Liver (tissue), 9 donors: ENCODE results near the gene DNAJC5. TPM values are rescaled to one million over a fixed set of nuclear protein-coding genes. Genes with fewer than 3 reads are reported as not detected.
A peak's percentile ranks its signal among the peaks of the same experiment; 100 is the strongest.
"Not testable (repeated sequence)": the region's sequence is repeated elsewhere in the genome, so short reads cannot be mapped to it uniquely, and the experiment has no call there.

Experiments used
- DNase-seq: peaks from one replicate; pipeline ENCODE4 v3.0.0-alpha.2; 2017; ENCODE audit warnings: low spot score
- H3K27ac ChIP-seq, 2 donors: one replicate each; pipeline ENCODE4 v1.7.0; 2013; ENCODE audit warnings: inconsistent platforms in 2 of 2, low read length in 2 of 2, control low read depth in 1 of 2, low read depth in 1 of 2, mild to moderate bottlenecking in 1 of 2
- H3K27me3 ChIP-seq, 4 donors: one replicate each; pipeline versions ENCODE4 v1.6.1 to v1.7.0; 2013; ENCODE audit warnings: low read length in 3 of 4, inconsistent platforms in 1 of 4, mild to moderate bottlenecking in 1 of 4, moderate library complexity in 1 of 4; ENCODE audit not compliant: control insufficient read depth in 4 of 4, insufficient read depth in 4 of 4
- H3K36me3 ChIP-seq, 4 donors: one replicate each; pipeline versions ENCODE4 v1.6.1 to v1.7.0; 2013; ENCODE audit warnings: low read length in 3 of 4, mild to moderate bottlenecking in 3 of 4, low read depth in 1 of 4, moderate library complexity in 1 of 4; ENCODE audit not compliant: control insufficient read depth in 4 of 4, insufficient read depth in 3 of 4
- H3K4me1 ChIP-seq, 4 donors: one replicate each; pipeline versions ENCODE4 v1.6.1 to v1.7.0; 2013; ENCODE audit warnings: low read length in 3 of 4, mild to moderate bottlenecking in 3 of 4, moderate library complexity in 1 of 4; ENCODE audit not compliant: control insufficient read depth in 4 of 4, insufficient read depth in 4 of 4
- H3K4me3 ChIP-seq, 3 donors: one replicate each; pipeline versions ENCODE4 v1.6.1 to v1.7.0; 2013; ENCODE audit warnings: low read length in 3 of 3, control low read depth in 1 of 3, low read depth in 1 of 3, mild to moderate bottlenecking in 1 of 3
- H3K9ac ChIP-seq, 2 donors: one replicate each; pipeline ENCODE4 v1.7.0; 2013; ENCODE audit warnings: low read length in 2 of 2, mild to moderate bottlenecking in 2 of 2, moderate library complexity in 2 of 2, control low read depth in 1 of 2, low read depth in 1 of 2
- H3K9me3 ChIP-seq, 4 donors: one replicate each; pipeline versions ENCODE4 v1.6.1 to v1.7.0; 2013; ENCODE audit warnings: low read length in 3 of 4; ENCODE audit not compliant: control insufficient read depth in 4 of 4
- CTCF ChIP-seq: fragments of 150-350 bp; IDR thresholded peaks from 2 replicates; pipeline ENCODE4 v1.5.1; 2017; ENCODE audit warnings: improper control_type of control experiment, low read depth, low read length; ENCODE audit not compliant: missing input control
- EGR1 ChIP-seq, 2 donors: IDR thresholded peaks; 2 replicates each; pipeline ENCODE4 v1.6.1; 2016 to 2018; ENCODE audit warnings: antibody characterized with exemption in 2 of 2, low read depth in 2 of 2
- FOXA1 ChIP-seq: IDR thresholded peaks from 2 replicates; pipeline ENCODE4 v1.6.1; 2016; ENCODE audit warnings: antibody characterized with exemption
- FOXA2 ChIP-seq: IDR thresholded peaks from 2 replicates; pipeline ENCODE4 v1.6.1; 2016; ENCODE audit warnings: antibody characterized with exemption
- GABPA ChIP-seq, 2 donors: IDR thresholded peaks in 1 of 2; conservative IDR thresholded peaks in 1 of 2; 2 replicates each; pipeline ENCODE4 v1.6.1; 2016; ENCODE audit warnings: antibody characterized with exemption in 2 of 2, mild to moderate bottlenecking in 1 of 2, moderate library complexity in 1 of 2
- HNF4A ChIP-seq, 2 donors: conservative IDR thresholded peaks; 2 replicates each; pipeline ENCODE4 v1.6.1; 2016; ENCODE audit warnings: antibody characterized with exemption in 2 of 2, mild to moderate bottlenecking in 2 of 2
- HNF4G ChIP-seq: IDR thresholded peaks from 2 replicates; pipeline ENCODE4 v1.6.1; 2016; ENCODE audit warnings: antibody characterized with exemption
- JUND ChIP-seq, 2 donors: IDR thresholded peaks; 2 replicates each; pipeline ENCODE4 v1.6.1; 2016; ENCODE audit warnings: antibody characterized with exemption in 2 of 2
- MAX ChIP-seq: IDR thresholded peaks from 2 replicates; pipeline ENCODE4 v1.6.1; 2016; ENCODE audit warnings: antibody characterized with exemption
- NR2F2 ChIP-seq: IDR thresholded peaks from 2 replicates; pipeline ENCODE4 v1.6.1; 2016; ENCODE audit warnings: antibody characterized with exemption
- RAD21 ChIP-seq, 2 donors: IDR thresholded peaks; 2 replicates each; pipeline ENCODE4 v1.6.1; 2016; ENCODE audit warnings: antibody characterized with exemption in 2 of 2, mild to moderate bottlenecking in 2 of 2
- REST ChIP-seq: IDR thresholded peaks from 2 replicates; pipeline ENCODE4 v1.6.1; 2016; ENCODE audit warnings: antibody characterized with exemption, mild to moderate bottlenecking
- RXRA ChIP-seq, 2 donors: IDR thresholded peaks; 2 replicates each; pipeline ENCODE4 v1.6.1; 2017 to 2018; ENCODE audit warnings: antibody characterized with exemption in 2 of 2, mild to moderate bottlenecking in 1 of 2
- SP1 ChIP-seq: IDR thresholded peaks from 2 replicates; pipeline ENCODE4 v1.6.1; 2018; ENCODE audit warnings: antibody characterized with exemption, mild to moderate bottlenecking
- TAF1 ChIP-seq: conservative IDR thresholded peaks from 2 replicates; pipeline ENCODE4 v1.6.1; 2016; ENCODE audit warnings: antibody characterized with exemption, mild to moderate bottlenecking
- YY1 ChIP-seq: IDR thresholded peaks from 2 replicates; pipeline ENCODE4 v1.6.1; 2016; ENCODE audit warnings: antibody characterized with exemption, mild to moderate bottlenecking
- ZBTB33 ChIP-seq: IDR thresholded peaks from 2 replicates; pipeline ENCODE4 v1.6.1; 2016; ENCODE audit warnings: antibody characterized with exemption
- WGBS: extraction: QIAGEN DNeasy Blood & Tissue Kit; methylation state at CpG from one replicate; pipeline ENCODE4 v1.1.7; 2013; 5-methylcytosine and 5-hydroxymethylcytosine counted together
- polyA plus RNA-seq, 2 donors: library from polyadenylated mRNA; stranded (reverse) in 1 of 2; unstranded in 1 of 2; fragments of 200-250 nt in 1 of 2; fragments of >200 nt in 1 of 2; fragmentation: Nextera tagmentation in 1 of 2; extraction: Ambion mirVana in 1 of 2; gene quantifications; one replicate each; pipeline versions ENCODE4 v1.2.1 to v1.2.3, GENCODE V29; 2013 to 2015
- total RNA-seq, 2 donors: library from RNA; depleted of rRNA; stranded (reverse); fragments of >200 nt; gene quantifications; one replicate each; pipeline ENCODE4 v1.2.3, GENCODE V29; 2014
- TF ChIP-seq, protein P1 (sequence below): IDR thresholded peaks from 2 replicates; pipeline ENCODE4 v1.6.1; 2016; ENCODE audit warnings: antibody characterized with exemption
- donor health status: healthy.
- donor health status: healthy.
- donor health status: healthy.
- donor health status: healthy.
- donor health status: healthy.

The DNAJC5 gene
- total and polyA plus RNA-seq, 4 donors: 8.2 to 28.6 (median 18.7) TPM

DNA sequence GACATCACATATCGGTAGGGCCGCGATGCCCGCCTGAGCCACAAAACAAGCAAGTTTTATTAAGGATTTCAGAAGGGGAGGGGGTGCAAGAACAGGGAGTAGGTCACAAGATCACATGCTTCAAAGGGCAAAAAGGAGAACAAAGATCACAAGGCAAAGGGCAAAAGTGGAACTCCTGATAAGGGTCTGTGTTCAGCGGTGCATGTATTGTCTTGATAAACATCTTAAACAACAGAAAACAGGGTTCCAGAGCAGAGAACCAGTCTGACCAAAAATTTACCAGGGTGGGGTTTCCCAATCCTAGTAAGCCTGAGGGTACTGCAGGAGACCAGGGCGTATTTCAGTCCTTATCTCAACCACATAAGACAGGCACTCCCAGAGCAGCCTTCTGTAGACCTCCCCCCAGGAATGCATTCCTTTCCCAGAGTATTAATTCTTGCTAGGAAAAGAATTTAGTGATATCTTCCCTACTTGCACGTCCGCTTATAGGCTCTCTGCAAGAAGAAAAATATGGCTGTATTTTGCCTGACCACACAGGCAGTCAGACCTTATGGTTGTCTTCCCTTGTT, 21.5 kb downstream of the DNAJC5 start:
- WGBS: 91% methylated on average over 8 of the region's 8 CpGs
- DNase-seq, H3K27me3 ChIP-seq, H3K4me1 ChIP-seq, H3K27ac ChIP-seq, H3K9ac ChIP-seq, H3K4me3 ChIP-seq, H3K9me3 ChIP-seq: not testable (repeated sequence)
- peak; percentile 7 to 26 for TF ChIP-seq HNF4A (conservative IDR thresholded peaks at IDR 0.05)
- peaks cover 0 to 12% (median 3%) of the 10 kb centered on the region in 4 donors for H3K36me3 ChIP-seq

- Histone ChIP-seq H3K4me1 (no peaks in the 10 kb centered on the region), H3K9me3 (no peaks in the 10 kb centered on the region), H3K9ac (no peak overlapping the region), H3K27ac (no peak overlapping the region), H3K36me3 (peaks cover 0 to 12% (median 4%) of the 10 kb centered on the region in 4 donors), H3K27me3 (no peaks in the 10 kb centered on the region), H3K4me3 (no peak overlapping the region)
- TF ChIP-seq GABPA (IDR thresholded peaks at IDR 0.05 in 1 of 2, conservative IDR thresholded peaks at IDR 0.05 in 1 of 2): no peak
- no peak for TF ChIP-seq MAX
- TF ChIP-seq, protein P1, sequence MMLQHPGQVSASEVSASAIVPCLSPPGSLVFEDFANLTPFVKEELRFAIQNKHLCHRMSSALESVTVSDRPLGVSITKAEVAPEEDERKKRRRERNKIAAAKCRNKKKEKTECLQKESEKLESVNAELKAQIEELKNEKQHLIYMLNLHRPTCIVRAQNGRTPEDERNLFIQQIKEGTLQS: no peak
- no peak for TF ChIP-seq FOXA1
- no peak for TF ChIP-seq EGR1 (IDR thresholded peaks at IDR 0.05; ENCODE audit: low read depth in 2 of 2)
- no peak for TF ChIP-seq RAD21 (IDR thresholded peaks at IDR 0.05)
- no peak for TF ChIP-seq JUND (IDR thresholded peaks at IDR 0.05)
- no peak for TF ChIP-seq CTCF
- no peak for TF ChIP-seq NR2F2
- TF ChIP-seq ZBTB33: no peak
- no peak for TF ChIP-seq RXRA (IDR thresholded peaks at IDR 0.05)
- no peak for TF ChIP-seq HNF4A (conservative IDR thresholded peaks at IDR 0.05)
- TF ChIP-seq YY1: no peak
- TF ChIP-seq SP1: no peak
- no peak for TF ChIP-seq REST
- TF ChIP-seq TAF1: no peak
- TF ChIP-seq FOXA2: no peak
- TF ChIP-seq HNF4G: no peak
- WGBS: 94% methylated on average over 11 of the region's 11 CpGs
- DNase-seq: no peak
Measured at GRCh38 chr20:63917811-63918210, 22.9 kb downstream of the DNAJC5 start.
